Epithelial cell of proximal tubule (primary cell): ENCODE data around the gene JAKMIP2. TPM values are rescaled to one million over a fixed set of nuclear protein-coding genes. Genes with fewer than 3 reads are reported as not detected.

Source experiments
- DNase-seq: peaks from one replicate; pipeline ENCODE4 v3.0.0-alpha.2; 2011; ENCODE audit warnings: low read depth
- H3K4me3 ChIP-seq: 2 replicates; pipeline ENCODE4 v1.5.1; 2011; ENCODE audit warnings: low read depth, mild to moderate bottlenecking, low read length
- CTCF ChIP-seq: conservative IDR thresholded peaks from 2 replicates; pipeline ENCODE4 v1.5.1; 2012; ENCODE audit warnings: low read depth, mild to moderate bottlenecking, low read length
- total RNA-seq: library from RNA; depleted of rRNA; stranded (reverse); fragments of >200 nt; gene quantifications from 2 replicates; pipeline ENCODE4 v1.2.3, GENCODE V29; 2015

JAKMIP2 gene
- total RNA-seq, 1 donor from 2014 or later = 0.17 TPM

GRCh38 chr5:147788023-147788422, 5.5 kb upstream of the JAKMIP2 start:
- DNase-seq = no peak
- H3K4me3 ChIP-seq = no peak overlapping the region
- no peak for TF ChIP-seq CTCF

GRCh38 chr5:147786142-147786541, 3.6 kb upstream of the JAKMIP2 start:
- DNase-seq = no peak
- H3K4me3 ChIP-seq = no peak overlapping the region
- no peak for TF ChIP-seq CTCF

- no peak for TF ChIP-seq CTCF
- no peak overlapping the region for H3K4me3 ChIP-seq
- no peak for DNase-seq
Observed at GRCh38 chr5:147784146-147784987, 1.8 kb upstream of the JAKMIP2 start.

GRCh38 chr5:147780924-147781573, 1.5 kb downstream of the JAKMIP2 start:
- TF ChIP-seq CTCF = no peak
- no peak for DNase-seq
- no peak overlapping the region for H3K4me3 ChIP-seq

- H3K4me3 ChIP-seq = no peak overlapping the region
- TF ChIP-seq CTCF = no peak
- DNase-seq = no peak
Observed at GRCh38 chr5:147779694-147780093, 2.8 kb downstream of the JAKMIP2 start.

- TF ChIP-seq CTCF = no peak
- H3K4me3 ChIP-seq = no peak overlapping the region
Observed at GRCh38 chr5:147776989-147777388, 5.5 kb downstream of the JAKMIP2 start.

More at GRCh38 chr5:147776989-147777388, 5.5 kb downstream of the JAKMIP2 start:
- DNase-seq = no peak
